Measurements from ENCODE around the gene SERTM1. TPM values are rescaled to one million over a fixed set of nuclear protein-coding genes. Genes with fewer than 3 reads are reported as not detected.

Gene SERTM1
- total and polyA plus RNA-seq, 2 of the 4 experiments (the other 2 are of a cell fraction): not detected

DNA sequence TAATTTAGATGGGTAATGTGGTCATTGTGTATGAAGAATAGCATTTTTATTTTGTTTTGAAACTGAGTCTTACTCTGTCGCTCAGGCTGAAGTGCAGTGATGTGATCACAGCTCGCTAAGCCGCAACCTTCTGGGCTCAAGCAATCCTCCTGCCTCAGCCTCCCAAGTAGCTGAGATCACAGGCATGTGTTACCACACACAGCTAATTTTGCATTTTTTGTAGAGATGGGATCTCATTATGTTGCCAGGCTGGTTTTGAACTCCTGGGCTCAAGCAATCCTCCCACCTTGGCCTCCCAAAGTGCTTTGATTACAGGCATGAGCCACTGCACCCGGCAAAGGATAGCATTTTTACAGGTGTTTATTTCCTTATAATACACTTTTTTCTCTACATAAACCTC is 36.6 kb downstream of the SERTM1 start:
- dilution Hi-C loops (cut with HindIII; ENCODE audit: low sequenced_read_pairs, unreplicated experiment) (no loop called here), in situ Hi-C loops (cut with MboI; ENCODE audit: low sequenced_read_pairs) (no loop called here), intact Hi-C loops (cut with micrococcal nuclease) (no loop called here)
- BruUV-seq (replicated peaks): no TSS peak
- Histone ChIP-seq H3K14ac (replicated peaks; ENCODE audit: low read depth, low read length) (no peak overlapping the region), H3K18ac (ENCODE audit: low read depth, low read length) (no peak overlapping the region), H3K9me3 (ENCODE audit: control insufficient read depth, insufficient read depth, low read length) (no peaks in the 10 kb centered on the region), H2BK20ac (ENCODE audit: low read depth, low read length) (no peak overlapping the region), H2BK120ac (ENCODE audit: low read depth, low read length) (no peak overlapping the region), H4K20me1 (ENCODE audit: insufficient read depth, low read length) (no peaks in the 10 kb centered on the region), H4K8ac (ENCODE audit: low read depth in 2 of 2, low read length in 2 of 2) (no peak overlapping the region), H3K23ac (ENCODE audit: low read depth, low read length) (no peak overlapping the region), H3K36me3 (ENCODE audit: control insufficient read depth, insufficient read depth, low read length) (no peaks in the 10 kb centered on the region), H3K4ac (ENCODE audit: low read depth, low read length) (no peak overlapping the region), H2AK5ac (ENCODE audit: low read depth, low read length) (no peak overlapping the region), H4K91ac (ENCODE audit: insufficient read depth, low read depth, low read length) (no peak overlapping the region), H3K4me1 (ENCODE audit: control insufficient read depth, insufficient read depth, low read length) (no peaks in the 10 kb centered on the region; the same call in 1 of the 2 replicates), H3K9me1 (ENCODE audit: insufficient read depth, low read length) (no peaks in the 10 kb centered on the region; the same call in 1 of the 2 replicates), H2BK5ac (ENCODE audit: low read depth, low read length, poor library complexity, severe bottlenecking) (no peak overlapping the region), H2AFZ (replicated peaks; ENCODE audit: low read length, poor library complexity) (no peak overlapping the region), H4K5ac (ENCODE audit: low read depth, low read length) (no peak overlapping the region), H2AK9ac (replicated peaks; ENCODE audit: low read depth, low read length, poor library complexity) (no peak overlapping the region), H2BK15ac (ENCODE audit: low read depth, low read length) (no peak overlapping the region), H3K79me1 (ENCODE audit: low read depth in 1 of 2, low read length in 2 of 2) (no peaks in the 10 kb centered on the region), H3K4me2 (ENCODE audit: low read depth, low read length) (no peak overlapping the region), H3K27ac (ENCODE audit: insufficient read depth, low read length) (no peak overlapping the region), H3K27me3 (ENCODE audit: control insufficient read depth, insufficient read depth, low read length) (no peaks in the 10 kb centered on the region; the same call in 1 of the 2 replicates), H3K4me3 (ENCODE audit: insufficient read depth, low read depth, low read length) (no peak overlapping the region), H3K9ac (ENCODE audit: low read depth, low read length) (no peak overlapping the region), H3K56ac (ENCODE audit: extremely low read depth, insufficient read depth, low read length) (no peak overlapping the region)
- ChIA-PET CTCF (interaction anchor here (0.6 to 0.9 kb wide), 2 partner anchors 9 to 26 kb away, joined by 3 read pairs; no protein-coding TSS in a partner anchor), POLR2A (ENCODE audit: unreplicated experiment) (no interaction called here)
- WGBS, 2 experiments (ENCODE audit: extremely low coverage in 2 of 2, insufficient read length in 1 of 2): no CpG with 5 or more reads among the region's 4 CpGs
- ATAC-seq (ENCODE audit: low read depth) (no peak), DNase-seq (no peak)
- TF ChIP-seq SMC3 (IDR thresholded peaks at IDR 0.05; ENCODE audit: low read depth, low read length) (no peak), NFE2L2 (IDR thresholded peaks at IDR 0.05; ENCODE audit: low read depth, low read length) (no peak), MAZ (IDR thresholded peaks at IDR 0.05; ENCODE audit: borderline replicate concordance, low read depth, low read length) (no peak), FOS (IDR thresholded peaks at IDR 0.05; ENCODE audit: low read depth, low read length) (no peak), CHD1 (IDR thresholded peaks at IDR 0.05; ENCODE audit: low read depth, low read length) (no peak), POLR2A (IDR thresholded peaks at IDR 0.05; ENCODE audit: low read depth, low read length) (no peak)
- TF ChIP-seq, protein P1, sequence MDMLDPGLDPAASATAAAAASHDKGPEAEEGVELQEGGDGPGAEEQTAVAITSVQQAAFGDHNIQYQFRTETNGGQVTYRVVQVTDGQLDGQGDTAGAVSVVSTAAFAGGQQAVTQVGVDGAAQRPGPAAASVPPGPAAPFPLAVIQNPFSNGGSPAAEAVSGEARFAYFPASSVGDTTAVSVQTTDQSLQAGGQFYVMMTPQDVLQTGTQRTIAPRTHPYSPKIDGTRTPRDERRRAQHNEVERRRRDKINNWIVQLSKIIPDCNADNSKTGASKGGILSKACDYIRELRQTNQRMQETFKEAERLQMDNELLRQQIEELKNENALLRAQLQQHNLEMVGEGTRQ (IDR thresholded peaks at IDR 0.05; ENCODE audit: low read depth, low read length): no peak

All from IMR-90 (cell line).